RPMI7951 (cell line): ENCODE measurements around the gene DKK1. TPM values are rescaled to one million over a fixed set of nuclear protein-coding genes. Genes with fewer than 3 reads are reported as not detected.

ENCODE experiments used
- DNase-seq: peaks from one replicate; pipeline ENCODE4 v3.0.0-alpha.2; 2012; ENCODE audit warnings: low read depth
- total RNA-seq: library from RNA; depleted of rRNA; stranded (reverse); fragments of >200 nt; shearing (Covaris generic); gene quantifications from 2 replicates; pipeline ENCODE4 v1.2.3, GENCODE V29; 2014; rRNA removed

The DKK1 gene, protein sequence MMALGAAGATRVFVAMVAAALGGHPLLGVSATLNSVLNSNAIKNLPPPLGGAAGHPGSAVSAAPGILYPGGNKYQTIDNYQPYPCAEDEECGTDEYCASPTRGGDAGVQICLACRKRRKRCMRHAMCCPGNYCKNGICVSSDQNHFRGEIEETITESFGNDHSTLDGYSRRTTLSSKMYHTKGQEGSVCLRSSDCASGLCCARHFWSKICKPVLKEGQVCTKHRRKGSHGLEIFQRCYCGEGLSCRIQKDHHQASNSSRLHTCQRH
- 4.7 and 7.3 TPM in 2 replicates for total RNA-seq

DNA sequence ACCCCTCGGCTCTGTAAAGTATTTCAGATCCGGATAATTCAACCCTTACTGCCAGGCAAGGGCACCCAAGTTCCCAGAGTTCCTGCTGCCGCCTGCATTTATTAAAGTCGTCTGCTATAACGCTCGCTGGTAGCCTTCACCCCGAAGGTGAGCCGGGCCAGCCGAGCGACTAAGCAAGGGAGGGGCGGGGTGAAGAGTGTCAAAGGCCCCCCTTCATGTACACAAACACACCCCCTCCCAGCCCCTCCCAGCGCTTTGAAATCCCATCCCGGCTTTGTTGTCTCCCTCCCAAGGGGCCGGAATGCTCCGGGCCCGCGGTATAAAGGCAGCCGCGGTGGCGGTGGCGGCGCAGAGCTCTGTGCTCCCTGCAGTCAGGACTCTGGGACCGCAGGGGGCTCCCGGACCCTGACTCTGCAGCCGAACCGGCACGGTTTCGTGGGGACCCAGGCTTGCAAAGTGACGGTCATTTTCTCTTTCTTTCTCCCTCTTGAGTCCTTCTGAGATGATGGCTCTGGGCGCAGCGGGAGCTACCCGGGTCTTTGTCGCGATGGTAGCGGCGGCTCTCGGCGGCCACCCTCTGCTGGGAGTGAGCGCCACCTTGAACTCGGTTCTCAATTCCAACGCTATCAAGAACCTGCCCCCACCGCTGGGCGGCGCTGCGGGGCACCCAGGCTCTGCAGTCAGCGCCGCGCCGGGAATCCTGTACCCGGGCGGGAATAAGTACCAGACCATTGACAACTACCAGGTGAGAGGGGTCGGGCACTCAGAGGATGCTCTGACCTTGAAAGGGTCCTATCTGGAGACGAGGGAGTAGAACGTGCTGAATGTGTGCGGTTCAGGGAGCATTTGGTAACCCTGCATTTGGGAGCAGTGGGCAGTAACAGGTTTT lies at the start of gene DKK1:
Gene DKK1, plus strand, starts transcription at position 349 of the 889 bp plus-strand sequence. Its CDS starts 154 bp downstream, at position 503.
- peak; percentile 71 for DNase-seq

DNA sequence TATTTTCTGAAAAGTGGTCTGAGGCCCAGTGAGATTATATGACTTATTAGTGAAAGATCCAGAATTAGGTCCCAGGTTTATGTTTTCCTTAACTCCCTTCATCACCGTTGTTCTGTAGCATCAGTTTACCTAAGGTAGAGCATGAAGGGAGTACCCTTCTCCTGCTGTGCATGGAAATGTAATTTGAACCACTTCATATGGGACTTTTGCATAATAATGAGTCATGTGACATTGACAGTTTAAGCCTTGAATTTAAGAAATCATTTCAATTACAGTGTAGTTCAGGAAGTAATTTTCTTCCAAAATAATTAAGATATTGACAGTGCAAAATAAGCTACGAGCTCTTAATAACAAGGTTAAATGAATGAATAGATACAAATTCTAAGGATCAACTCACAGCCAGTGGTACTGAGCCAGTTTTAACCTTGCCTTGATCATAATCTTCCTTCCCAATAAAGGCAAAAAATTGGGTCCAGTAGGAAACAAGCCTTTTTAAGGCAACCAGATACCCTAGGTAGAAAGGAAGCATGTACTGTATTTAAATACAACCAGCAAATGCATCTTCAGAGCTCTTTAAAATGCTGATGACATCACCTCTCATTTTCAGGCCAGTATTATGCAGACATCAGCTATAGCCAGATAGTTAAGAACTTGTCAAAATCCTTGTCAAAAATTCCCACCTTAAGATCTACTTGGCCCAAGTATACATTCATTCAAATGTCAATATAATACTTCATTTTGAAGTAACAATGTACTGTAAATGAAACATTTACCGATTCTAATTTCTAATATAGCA lies 48.8 kb upstream of the DKK1 start:
- DNase-seq, result no peak

DNA sequence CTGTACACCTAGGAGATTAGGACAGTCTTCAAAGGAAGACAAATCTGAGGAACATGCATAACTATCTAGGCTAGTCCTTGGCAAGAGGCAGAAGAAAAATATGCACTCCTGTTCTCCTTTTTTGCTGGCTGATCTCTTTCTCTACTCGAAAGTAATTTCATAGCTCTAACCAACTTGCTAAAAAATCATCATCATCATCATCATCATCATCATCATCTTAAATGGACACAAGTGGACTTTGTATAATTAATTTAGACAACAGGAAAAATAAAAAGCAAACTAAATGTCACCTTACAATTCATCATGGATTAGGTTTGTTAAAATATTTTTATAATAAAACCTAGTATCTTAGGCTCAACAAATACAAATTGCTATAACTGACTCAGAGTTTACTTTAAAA lies 47.2 kb upstream of the DKK1 start:
- DNase-seq, result no peak

DNA sequence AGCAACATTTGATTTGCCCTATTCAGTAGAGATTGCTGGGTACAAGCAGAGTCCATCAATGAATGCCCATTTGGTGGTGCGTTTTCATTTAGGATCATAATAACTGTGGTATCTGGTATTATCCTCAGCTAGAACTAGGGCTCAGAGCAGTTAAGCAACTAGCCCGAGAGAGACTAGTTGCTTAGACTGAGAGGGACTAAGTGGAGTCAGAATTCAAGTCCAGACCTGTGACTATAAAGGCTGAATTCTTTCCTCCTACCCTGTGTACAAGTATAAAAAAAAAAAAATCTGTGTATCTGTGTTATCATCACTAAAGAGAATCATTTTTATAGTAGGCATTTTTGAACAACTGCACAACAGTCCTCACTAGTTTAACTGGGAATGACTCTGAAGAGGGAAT lies 45.3 kb upstream of the DKK1 start:
- DNase-seq, result no peak

DNA sequence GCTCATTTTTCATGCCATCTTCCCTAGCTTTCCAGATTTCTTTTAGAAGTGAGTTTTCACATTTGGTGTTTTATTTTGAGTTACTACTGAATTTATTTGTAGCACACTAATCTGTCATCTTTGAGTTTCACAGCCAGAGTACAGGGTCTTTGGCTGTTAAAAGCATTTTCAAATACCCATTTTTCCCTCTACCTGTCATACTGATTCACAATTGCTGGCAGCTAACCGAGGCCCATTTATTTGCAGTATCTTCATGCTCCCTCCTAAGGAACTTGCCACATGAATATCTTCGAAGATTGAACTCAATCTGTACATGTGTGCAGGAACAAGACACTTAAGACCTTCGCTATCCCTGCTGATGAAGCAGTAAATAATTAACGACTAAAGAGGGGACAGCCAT lies 44.8 kb upstream of the DKK1 start:
- DNase-seq, result no peak

DNA sequence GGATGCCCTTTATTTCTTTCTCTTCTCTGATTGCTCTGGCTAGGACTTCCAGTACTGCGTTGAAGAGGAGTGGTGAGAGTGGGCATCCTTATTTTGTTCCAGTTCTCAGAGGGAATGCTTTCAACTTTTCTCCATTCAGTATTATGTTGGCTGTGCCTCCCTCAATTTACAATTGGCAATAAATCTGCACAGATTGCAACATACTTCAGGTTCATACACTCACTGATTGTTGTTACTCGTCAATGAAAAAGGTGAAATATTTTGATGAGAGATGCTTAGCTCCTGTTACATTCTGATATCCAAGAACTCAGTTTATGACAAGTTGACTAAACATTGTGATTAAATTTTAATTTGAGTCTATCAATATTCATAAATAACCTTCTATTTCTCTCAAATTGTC lies 37.9 kb upstream of the DKK1 start:
- DNase-seq, result no peak

DNA sequence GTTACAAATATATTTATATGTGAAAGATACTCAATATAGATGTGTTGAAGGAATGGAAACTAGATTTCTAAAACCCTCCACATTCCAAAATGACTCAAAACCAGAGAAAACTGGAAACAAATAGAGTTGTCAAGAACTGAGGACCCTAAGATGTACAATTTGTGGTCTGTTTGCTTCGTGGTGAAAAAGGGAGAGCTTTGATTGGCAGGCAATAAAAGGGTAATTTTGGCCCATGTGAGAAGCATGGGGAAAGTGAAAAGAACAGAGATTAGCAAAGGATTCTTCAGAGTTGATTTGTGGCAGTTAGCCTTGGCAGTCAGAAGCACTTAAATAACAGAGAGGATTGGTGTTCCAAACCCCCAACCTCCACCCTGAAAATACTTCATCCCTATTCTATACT lies 37.1 kb upstream of the DKK1 start:
- no peak for DNase-seq

DNA sequence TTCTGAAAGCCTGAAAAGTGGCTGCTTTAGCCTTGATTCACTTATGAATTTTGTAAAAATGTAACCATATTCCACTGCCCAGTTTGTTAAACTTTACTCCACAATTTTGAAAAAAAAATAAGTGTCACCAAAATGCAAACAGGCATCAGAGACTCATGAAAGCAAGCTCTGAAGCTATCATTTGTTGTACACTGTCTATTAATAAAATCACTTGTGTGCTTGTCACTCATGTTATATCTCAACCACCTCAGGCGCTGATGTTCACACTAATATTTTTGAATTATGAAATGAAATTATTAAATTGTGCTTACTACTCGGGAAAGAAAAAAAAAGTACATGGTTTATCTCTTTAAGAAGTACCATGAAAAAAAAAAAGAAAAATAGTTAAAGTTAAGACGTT lies 34.5 kb upstream of the DKK1 start:
- DNase-seq, result no peak

DNA sequence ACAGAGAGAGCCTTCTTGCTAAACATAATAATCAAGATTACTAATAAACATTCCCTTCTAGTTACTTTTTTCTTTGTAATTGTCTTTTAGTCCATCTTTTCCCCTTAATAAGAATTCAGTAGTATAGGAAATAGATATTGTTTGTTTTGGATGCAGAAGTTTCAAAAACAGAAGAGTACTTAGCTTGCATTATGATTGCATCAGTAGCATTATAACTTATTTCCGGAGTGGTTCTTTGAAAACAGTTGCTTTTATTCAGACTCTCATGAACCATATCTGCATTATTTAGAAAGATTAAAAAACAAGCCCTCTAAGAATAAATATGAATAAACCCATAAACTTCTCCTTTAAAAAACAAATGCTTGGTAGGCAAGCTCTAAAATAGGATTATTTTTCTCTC lies 34.0 kb upstream of the DKK1 start:
- no peak for DNase-seq

DNA sequence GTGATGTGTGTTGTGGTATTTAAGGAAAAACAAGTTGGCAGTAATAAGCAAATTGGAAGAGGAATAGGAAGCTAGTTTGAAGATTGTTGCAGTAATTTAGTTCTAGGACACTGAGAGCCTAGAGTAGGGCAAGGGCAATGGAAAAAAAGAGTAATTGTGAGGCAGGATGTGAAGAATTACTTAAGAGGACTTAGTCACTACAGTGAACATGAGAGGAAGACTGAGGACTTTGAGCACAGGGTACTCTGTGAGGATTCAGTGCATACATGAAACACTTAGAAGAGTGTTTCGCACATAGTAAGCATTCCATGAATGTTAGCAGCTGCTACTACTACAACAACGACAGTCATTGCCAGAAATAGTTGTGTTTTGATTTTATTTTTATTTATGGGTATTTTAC lies 30.9 kb upstream of the DKK1 start:
- DNase-seq, result peak; percentile 19

DNA sequence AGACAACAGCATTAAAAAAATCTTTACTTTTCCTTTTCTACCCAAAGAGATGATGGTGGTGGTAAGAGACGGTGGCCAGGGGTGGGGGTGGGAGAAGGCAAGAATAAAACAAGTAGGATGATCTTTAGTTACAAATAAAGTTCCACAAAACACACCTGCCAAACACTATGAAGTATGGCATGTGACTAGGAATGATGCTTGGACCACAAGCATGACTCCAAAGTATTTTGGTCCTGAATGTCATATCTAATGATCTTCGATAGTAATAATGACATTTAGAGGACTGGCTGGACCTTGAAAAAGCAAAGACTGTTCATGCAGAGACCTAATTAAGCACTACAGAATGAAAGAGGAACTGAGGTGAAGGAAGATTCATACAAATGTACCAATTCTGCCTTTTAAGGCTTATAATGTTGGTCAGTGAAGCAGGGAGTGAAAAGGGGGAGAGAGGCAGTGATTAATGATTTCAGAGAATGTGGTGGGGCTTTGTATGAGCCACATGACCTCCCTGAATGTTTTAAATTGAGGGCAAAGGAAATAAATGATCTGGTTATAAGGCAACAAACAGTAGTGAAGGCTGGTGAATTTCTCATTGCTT lies 29.6 kb upstream of the DKK1 start:
- no peak for DNase-seq

DNA sequence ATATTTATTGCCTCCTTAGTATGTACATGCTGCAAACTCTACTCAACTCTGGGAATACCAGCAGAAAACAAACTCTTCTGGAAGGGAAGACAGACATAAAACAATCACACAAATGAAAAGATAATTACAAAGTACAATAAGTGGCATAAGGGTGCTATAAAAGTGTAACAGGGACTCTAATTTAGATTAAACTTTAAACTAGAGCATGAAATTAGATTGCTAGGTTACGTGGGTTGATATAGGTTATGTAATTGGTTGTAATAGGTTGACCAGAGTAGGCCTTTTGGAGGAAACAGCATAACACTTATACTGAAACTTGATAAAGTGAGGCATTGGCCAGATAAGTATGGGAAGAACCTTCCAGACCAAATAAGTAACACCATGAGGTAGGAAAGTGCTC lies 26.2 kb upstream of the DKK1 start:
- no peak for DNase-seq

DNA sequence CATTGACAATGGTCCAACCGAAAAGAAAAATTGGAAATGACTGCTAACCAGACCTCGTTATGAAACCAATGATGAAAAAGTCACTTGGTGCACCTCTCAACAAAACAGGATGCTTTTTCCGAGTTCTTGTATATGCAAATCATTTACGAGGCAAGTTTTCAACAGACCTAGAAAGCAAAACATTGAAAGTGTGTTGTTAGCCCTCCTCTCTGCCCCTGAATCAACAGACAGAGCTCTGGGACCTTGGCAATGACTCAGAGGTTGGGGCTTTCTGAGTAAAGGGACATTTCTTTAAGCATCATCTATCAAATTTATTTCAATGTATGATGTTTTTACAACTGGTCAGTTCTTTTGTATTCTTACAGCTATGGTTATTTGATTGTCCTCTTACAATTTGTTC lies 16.3 kb upstream of the DKK1 start:
- DNase-seq, result no peak

DNA sequence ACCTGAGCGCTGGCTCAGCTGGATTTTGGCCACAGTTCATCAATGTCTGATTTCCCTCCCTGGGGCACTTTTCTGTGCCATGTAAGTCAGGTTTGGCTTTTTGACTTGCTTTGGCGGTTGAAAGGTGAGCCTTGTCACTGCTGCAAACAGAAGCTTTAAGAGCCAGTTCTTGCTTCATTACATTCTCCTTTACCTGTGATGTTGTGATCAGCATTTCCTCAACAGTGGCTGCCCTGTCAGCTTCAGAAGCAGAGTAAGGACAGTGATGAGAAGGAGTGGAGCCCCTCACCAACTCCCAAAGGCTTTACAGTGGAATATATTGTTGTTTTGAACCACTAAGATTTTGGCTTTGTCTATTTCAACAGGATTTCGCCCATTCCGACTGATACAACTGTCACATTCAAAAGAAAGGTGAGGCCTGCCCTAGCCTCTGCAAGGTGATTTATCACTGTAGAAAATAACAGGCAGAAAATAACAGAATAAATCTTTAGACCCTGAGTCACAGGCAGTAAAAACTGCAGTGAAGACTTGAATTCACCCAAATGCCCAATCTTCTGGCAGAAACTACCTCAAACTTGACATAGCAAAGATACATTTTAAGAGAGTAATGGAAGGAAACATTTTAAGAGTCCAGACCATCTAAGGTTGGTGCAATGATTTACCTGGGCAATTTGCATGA lies 13.3 kb upstream of the DKK1 start:
- peak; percentile 40 for DNase-seq

DNA sequence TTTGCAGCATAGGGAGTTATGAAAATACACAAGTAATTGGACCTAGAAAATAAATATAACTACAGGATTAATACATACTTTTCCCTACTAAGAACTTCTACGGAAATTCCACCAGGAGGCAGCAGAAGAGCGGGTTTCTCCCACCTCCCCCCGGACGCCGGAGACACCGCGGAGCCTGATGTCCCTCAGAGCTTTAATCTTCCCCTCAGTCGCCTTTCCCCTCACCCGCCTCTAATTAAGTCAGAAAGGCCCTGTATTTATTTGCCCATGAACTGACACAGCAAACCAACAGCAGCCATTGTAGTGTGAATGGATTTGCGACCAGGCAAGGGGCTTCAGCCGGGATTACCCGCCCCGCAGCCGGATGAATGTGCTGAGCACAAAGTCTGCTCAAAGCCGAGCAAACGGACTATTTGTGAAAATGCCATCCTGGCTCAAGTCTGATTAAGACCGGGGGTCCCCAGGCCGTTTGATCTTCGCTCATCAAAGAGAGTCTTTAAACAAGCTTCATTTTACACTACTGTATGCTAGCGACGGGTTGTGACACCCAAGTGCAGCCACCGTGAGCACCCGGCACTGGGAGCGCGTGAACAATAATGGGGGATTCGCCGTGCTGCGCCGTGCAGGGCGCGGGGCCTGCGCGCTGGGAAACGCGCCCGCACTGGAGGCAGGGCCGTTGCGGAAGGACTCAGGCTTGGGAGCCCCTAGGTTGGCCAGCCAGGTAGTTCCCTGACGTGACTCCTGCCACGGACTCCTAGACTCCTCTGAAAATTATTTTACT lies 5.6 kb upstream of the DKK1 start:
- peak; percentile 54 for DNase-seq

DNA sequence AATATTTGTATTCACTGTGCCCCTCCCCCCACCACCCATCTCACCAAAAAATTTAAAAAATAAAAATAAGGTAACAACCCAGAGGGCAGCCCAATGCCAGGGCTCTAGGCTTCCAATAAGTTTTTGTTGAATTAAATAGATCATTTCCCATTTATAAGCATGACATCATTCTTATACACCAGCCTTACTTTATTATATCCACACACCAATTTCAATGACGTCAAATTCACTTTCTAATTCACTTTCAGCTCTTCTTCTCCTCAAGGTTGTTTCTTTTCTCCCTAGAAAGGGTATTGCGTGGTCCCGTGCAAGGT lies 1.2 kb upstream of the DKK1 start:
- DNase-seq, result no peak

DNA sequence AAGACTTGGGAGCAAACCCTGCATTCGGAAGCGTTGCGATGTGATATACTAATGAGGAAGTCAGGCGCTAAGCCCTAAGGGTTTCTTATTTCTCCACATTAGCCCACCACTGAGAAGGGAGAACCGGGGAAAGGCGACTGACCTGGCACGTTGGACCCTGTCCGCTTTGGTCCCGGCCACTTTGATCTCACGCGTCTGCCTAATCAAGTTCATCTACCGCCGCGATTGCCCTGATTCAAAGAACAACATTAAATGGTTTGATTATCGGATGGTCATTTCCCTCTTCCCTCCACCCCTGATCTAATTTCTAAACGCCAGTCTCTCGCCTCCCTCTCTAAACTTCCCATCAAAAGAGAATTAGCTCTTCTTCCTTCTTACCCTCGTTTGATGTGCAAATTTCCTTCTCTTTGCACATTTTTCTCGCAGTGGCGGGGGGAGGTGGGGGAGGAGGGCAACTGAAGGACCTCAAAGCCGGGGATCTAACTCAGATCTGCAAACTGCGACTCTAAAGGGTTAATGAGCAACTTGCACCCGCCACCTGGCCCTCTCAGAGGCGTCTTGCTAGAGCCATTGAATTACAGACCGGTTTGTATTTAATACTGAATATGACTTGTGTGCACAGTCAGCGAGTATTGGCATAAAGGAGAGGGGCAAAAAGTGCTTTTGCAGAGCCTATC lies 687 bp upstream of the DKK1 start:
- no peak for DNase-seq

DNA sequence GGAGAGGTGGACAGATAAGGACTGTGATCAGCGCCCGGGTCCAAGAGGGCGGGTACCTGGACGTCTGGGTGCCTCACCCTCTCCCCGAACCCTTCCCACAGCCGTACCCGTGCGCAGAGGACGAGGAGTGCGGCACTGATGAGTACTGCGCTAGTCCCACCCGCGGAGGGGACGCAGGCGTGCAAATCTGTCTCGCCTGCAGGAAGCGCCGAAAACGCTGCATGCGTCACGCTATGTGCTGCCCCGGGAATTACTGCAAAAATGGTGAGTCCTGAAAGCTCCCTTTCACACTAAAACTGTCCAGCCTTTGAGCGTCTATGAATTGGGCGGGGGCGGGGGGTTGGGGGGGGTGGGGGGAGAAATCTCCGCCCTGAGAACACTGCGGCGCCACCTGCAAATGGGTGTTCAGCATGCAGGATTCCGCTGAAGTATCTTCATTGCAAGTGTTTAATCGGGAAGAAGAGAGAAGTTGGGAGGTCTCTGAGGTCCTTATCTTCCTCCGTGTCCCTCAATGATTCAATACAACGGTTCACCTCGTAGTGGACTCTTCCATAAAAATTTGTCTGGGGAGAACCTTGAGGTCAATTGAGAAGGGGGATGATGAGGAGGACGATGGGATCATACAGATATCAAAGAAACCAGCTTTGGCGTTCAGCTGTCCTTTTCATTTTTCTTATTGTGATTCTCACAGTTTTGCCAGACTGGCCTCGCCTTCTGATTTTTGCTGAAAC lies 906 bp downstream of the DKK1 start:
- peak; percentile 51 for DNase-seq

DNA sequence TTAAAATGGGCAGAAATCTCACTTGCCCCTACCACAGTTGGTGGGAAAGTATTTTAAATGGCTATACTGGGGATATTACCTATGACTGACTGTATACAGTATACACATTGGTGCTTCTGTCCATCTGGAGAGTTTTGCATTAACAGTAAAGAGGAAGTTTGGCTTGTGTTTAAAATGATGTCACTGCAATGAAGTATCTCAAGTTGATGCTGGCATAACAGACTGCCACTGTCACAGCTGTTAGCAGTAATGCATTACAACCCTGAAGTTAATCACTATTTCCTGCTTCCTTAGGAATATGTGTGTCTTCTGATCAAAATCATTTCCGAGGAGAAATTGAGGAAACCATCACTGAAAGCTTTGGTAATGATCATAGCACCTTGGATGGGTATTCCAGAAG lies 1.9 kb downstream of the DKK1 start:
- peak; percentile 11 for DNase-seq

DNA sequence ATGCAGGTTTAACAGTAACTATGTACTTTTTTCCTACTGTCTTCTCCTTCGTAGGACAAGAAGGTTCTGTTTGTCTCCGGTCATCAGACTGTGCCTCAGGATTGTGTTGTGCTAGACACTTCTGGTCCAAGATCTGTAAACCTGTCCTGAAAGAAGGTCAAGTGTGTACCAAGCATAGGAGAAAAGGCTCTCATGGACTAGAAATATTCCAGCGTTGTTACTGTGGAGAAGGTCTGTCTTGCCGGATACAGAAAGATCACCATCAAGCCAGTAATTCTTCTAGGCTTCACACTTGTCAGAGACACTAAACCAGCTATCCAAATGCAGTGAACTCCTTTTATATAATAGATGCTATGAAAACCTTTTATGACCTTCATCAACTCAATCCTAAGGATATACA lies 2.4 kb downstream of the DKK1 start:
- no peak for DNase-seq
